ENCODE results near the gene YIPF2. TPM values are rescaled to one million over a fixed set of nuclear protein-coding genes. Genes with fewer than 3 reads are reported as not detected.

Gene YIPF2
- total RNA-seq (2012; rRNA removed), result 73.3 and 74.7 TPM in 2 replicates

DNA sequence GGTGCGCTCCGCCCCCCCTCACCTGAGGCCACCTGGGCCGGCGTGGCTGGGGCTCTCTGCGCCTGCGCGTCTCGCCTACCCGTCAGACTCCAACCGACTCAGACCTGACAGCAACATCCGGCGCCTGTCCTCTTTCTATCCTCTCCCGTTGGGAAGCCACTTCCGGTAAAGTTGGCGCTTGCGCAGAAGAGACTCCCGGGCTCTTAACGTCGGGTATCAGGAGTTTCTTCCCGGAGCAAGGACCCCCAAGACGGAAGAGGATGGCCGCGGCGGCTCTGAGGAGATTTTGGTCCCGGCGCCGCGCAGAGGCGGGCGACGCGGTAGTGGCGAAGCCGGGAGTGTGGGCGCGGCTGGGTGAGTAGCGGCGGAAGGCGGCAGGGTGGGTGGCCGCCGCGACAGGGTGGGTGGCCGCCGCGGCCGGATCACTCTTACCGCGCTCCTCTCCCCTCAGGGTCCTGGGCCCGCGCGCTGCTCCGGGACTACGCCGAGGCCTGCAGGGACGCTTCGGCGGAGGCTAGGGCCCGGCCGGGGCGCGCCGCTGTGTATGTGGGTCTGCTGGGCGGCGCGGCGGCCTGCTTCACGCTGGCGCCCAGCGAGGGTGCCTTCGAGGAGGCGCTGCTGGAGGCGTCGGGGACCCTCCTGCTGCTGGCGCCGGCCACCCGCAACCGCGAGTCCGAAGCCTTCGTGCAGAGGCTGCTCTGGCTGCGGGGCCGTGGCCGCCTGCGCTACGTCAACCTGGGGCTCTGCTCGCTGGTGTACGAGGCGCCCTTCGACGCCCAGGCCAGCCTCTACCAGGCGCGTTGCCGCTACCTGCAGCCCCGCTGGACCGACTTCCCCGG, at the start of gene YIPF2, which contains the start of gene TIMM29:
TSS of gene YIPF2 (minus strand) at position 77 of the 839 bp plus-strand sequence. CDS start 229 bp downstream, outside the sequence.
TSS of gene TIMM29 (plus strand) at position 249 of the 839 bp plus-strand sequence. CDS start at position 261, 12 bp downstream.
- Histone ChIP-seq H3K9me3 (replicated peaks; ENCODE audit: low read length) (no peaks in the 10 kb centered on the region), H3K27me3 (ENCODE audit: control insufficient read depth, insufficient read depth, low read length) (no peaks in the 10 kb centered on the region), H3K4me3 (ENCODE audit: low read length) (peak within 1 kb of the TSS; percentile 98), H3K36me3 (ENCODE audit: insufficient read depth, low read length) (peaks cover 20% of the 10 kb centered on the region), H3K4me2 (ENCODE audit: low read length) (peak within 1 kb of the TSS; percentile 100), H3K9ac (ENCODE audit: low read depth, low read length) (peak within 1 kb of the TSS; percentile 89), H3K4me1 (ENCODE audit: control insufficient read depth, insufficient read depth, low read length) (peaks cover 20% of the 10 kb centered on the region)

- Histone ChIP-seq H3K27me3 (ENCODE audit: control insufficient read depth, insufficient read depth, low read length) (no peaks in the 10 kb centered on the region), H3K9ac (ENCODE audit: low read depth, low read length) (no peak overlapping the region), H3K4me2 (ENCODE audit: low read length) (no peak overlapping the region), H3K4me1 (ENCODE audit: control insufficient read depth, insufficient read depth, low read length) (peaks cover 36% of the 10 kb centered on the region), H3K36me3 (ENCODE audit: insufficient read depth, low read length) (peaks cover 11% of the 10 kb centered on the region), H3K9me3 (replicated peaks; ENCODE audit: low read length) (no peaks in the 10 kb centered on the region), H3K4me3 (ENCODE audit: low read length) (no peak overlapping the region)
These were observed 49.3 kb upstream of the YIPF2 start for GRCh38 chr19:10977742-10978092.

GRCh38 chr19:10976131-10976892, 47.9 kb upstream of the YIPF2 start:
- Histone ChIP-seq H3K9me3 (replicated peaks; ENCODE audit: low read length) (no peaks in the 10 kb centered on the region), H3K27me3 (ENCODE audit: control insufficient read depth, insufficient read depth, low read length) (no peaks in the 10 kb centered on the region), H3K4me2 (ENCODE audit: low read length) (peak overlapping the region; percentile 64), H3K9ac (ENCODE audit: low read depth, low read length) (peak overlapping the region; percentile 34), H3K4me1 (ENCODE audit: control insufficient read depth, insufficient read depth, low read length) (peaks cover 36% of the 10 kb centered on the region), H3K4me3 (ENCODE audit: low read length) (no peak overlapping the region), H3K36me3 (ENCODE audit: insufficient read depth, low read length) (peaks cover 4% of the 10 kb centered on the region)

- H3K4me3 ChIP-seq (ENCODE audit: low read length), result peak overlapping the region; percentile 15
These were observed 47.1 kb upstream of the YIPF2 start for GRCh38 chr19:10975374-10976130.

DNA sequence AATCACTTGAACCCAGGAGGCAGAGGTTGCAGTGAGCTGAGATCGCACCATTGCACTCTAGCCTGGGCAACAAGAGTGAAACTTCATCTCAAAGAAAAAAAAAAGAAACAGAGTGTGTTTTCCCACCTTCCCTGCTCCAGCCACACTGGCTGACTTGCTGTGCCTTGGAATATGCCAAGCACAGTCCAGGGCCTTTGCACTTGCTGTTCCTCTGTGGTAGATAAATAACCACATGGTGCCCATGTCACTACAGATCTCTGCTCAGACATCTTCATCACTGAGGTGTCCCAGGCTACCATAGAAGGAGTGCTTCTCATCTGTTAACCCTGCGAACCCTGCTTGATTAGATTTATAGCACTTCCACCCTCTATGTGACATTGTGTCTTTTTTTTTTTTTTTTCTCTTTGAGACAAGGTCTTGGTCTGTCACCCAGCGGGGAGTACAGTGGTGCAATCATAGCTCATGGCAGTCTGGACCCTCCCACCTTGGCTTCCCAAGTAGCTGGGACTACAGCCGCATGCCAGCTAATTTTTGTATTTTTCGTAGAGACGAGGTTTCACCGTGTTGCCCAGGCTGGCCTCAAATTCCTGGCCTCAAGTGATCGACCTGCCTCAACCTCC, 42.8 kb upstream of the YIPF2 start:
- peaks cover 13% of the 10 kb centered on the region for H3K4me1 ChIP-seq (ENCODE audit: control insufficient read depth, insufficient read depth, low read length)
- no peaks in the 10 kb centered on the region for H3K27me3 ChIP-seq (ENCODE audit: control insufficient read depth, insufficient read depth, low read length)
- no peak overlapping the region for H3K9ac ChIP-seq (ENCODE audit: low read depth, low read length)
- no peak overlapping the region for H3K4me2 ChIP-seq (ENCODE audit: low read length)
- H3K36me3 ChIP-seq (ENCODE audit: insufficient read depth, low read length), result no peaks in the 10 kb centered on the region
- no peaks in the 10 kb centered on the region for H3K9me3 ChIP-seq (replicated peaks; ENCODE audit: low read length)
- H3K4me3 ChIP-seq (ENCODE audit: low read length), result no peak overlapping the region

More at GRCh38 chr19:10975374-10976130, 47.1 kb upstream of the YIPF2 start:
- H3K4me2 ChIP-seq (ENCODE audit: low read length), result peak overlapping the region; percentile 64
- no peaks in the 10 kb centered on the region for H3K9me3 ChIP-seq (replicated peaks; ENCODE audit: low read length)
- H3K4me1 ChIP-seq (ENCODE audit: control insufficient read depth, insufficient read depth, low read length), result peaks cover 36% of the 10 kb centered on the region
- H3K9ac ChIP-seq (ENCODE audit: low read depth, low read length), result peak overlapping the region; percentile 34
- H3K27me3 ChIP-seq (ENCODE audit: control insufficient read depth, insufficient read depth, low read length), result no peaks in the 10 kb centered on the region
- no peaks in the 10 kb centered on the region for H3K36me3 ChIP-seq (ENCODE audit: insufficient read depth, low read length)

- H3K36me3 ChIP-seq (ENCODE audit: insufficient read depth, low read length), result no peaks in the 10 kb centered on the region
- H3K4me3 ChIP-seq (ENCODE audit: low read length), result no peak overlapping the region
- H3K4me1 ChIP-seq (ENCODE audit: control insufficient read depth, insufficient read depth, low read length), result peaks cover 8% of the 10 kb centered on the region
- H3K4me2 ChIP-seq (ENCODE audit: low read length), result no peak overlapping the region
- H3K9ac ChIP-seq (ENCODE audit: low read depth, low read length), result no peak overlapping the region
- no peaks in the 10 kb centered on the region for H3K27me3 ChIP-seq (ENCODE audit: control insufficient read depth, insufficient read depth, low read length)
- H3K9me3 ChIP-seq (replicated peaks; ENCODE audit: low read length), result no peaks in the 10 kb centered on the region
These were observed 40.2 kb upstream of the YIPF2 start for GRCh38 chr19:10968527-10969135.

DNA sequence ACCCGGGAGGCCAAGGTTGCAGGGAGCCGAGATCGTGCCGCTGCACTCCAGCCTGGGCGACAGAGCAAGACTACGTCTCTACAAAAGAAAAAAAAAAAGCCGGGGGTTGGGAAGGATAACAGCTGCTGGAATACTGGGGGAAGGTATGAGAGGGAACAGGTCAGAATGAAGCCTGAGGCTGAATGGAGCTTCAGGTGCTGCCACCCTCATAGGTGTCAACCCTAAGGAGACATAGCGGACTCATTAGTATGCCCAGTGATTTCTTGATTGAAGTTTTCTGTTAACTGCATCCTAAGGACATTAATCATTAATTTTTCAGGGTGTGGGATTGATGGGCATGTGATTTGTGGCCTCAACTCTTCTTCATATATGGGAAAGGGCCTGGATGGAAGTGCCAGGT, 38.4 kb upstream of the YIPF2 start:
- no peaks in the 10 kb centered on the region for H3K9me3 ChIP-seq (replicated peaks; ENCODE audit: low read length)
- no peaks in the 10 kb centered on the region for H3K27me3 ChIP-seq (ENCODE audit: control insufficient read depth, insufficient read depth, low read length)
- no peak overlapping the region for H3K9ac ChIP-seq (ENCODE audit: low read depth, low read length)
- H3K4me3 ChIP-seq (ENCODE audit: low read length), result no peak overlapping the region
- H3K4me2 ChIP-seq (ENCODE audit: low read length), result no peak overlapping the region
- no peaks in the 10 kb centered on the region for H3K36me3 ChIP-seq (ENCODE audit: insufficient read depth, low read length)
- peaks cover 22% of the 10 kb centered on the region for H3K4me1 ChIP-seq (ENCODE audit: control insufficient read depth, insufficient read depth, low read length)

- Histone ChIP-seq H3K27me3 (ENCODE audit: control insufficient read depth, insufficient read depth, low read length) (no peaks in the 10 kb centered on the region), H3K36me3 (ENCODE audit: insufficient read depth, low read length) (no peaks in the 10 kb centered on the region), H3K4me1 (ENCODE audit: control insufficient read depth, insufficient read depth, low read length) (peaks cover 22% of the 10 kb centered on the region), H3K9ac (ENCODE audit: low read depth, low read length) (no peak overlapping the region), H3K9me3 (replicated peaks; ENCODE audit: low read length) (no peaks in the 10 kb centered on the region), H3K4me3 (ENCODE audit: low read length) (no peak overlapping the region), H3K4me2 (ENCODE audit: low read length) (peak overlapping the region; percentile 12)
These were observed 37.0 kb upstream of the YIPF2 start for GRCh38 chr19:10965398-10965797.

DNA sequence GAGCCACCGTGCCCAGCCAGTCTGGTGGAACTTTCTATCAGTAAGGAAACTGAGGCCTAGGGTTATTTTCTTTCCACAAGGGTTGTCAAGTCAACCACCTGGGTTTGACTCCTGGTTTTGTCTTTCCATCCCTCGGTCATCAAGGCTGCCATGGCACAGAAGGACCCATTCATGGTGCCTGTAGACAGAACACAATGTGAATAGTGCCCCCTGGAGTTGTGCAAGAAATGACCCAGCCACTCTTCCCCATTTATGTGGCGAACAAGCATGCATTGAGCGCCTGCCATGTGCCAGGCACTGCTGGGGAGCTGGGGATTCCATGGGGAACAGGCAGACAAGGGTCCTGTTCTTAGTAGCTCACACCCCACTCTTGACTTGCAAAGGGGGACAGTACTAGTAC, 36.5 kb upstream of the YIPF2 start:
- Histone ChIP-seq H3K9me3 (replicated peaks; ENCODE audit: low read length) (no peaks in the 10 kb centered on the region), H3K36me3 (ENCODE audit: insufficient read depth, low read length) (no peaks in the 10 kb centered on the region), H3K4me2 (ENCODE audit: low read length) (no peak overlapping the region), H3K27me3 (ENCODE audit: control insufficient read depth, insufficient read depth, low read length) (no peaks in the 10 kb centered on the region), H3K4me3 (ENCODE audit: low read length) (no peak overlapping the region), H3K9ac (ENCODE audit: low read depth, low read length) (no peak overlapping the region), H3K4me1 (ENCODE audit: control insufficient read depth, insufficient read depth, low read length) (peaks cover 25% of the 10 kb centered on the region)

GRCh38 chr19:10963865-10964264, 35.4 kb upstream of the YIPF2 start:
- H3K36me3 ChIP-seq (ENCODE audit: insufficient read depth, low read length), result no peaks in the 10 kb centered on the region
- H3K4me1 ChIP-seq (ENCODE audit: control insufficient read depth, insufficient read depth, low read length), result peaks cover 29% of the 10 kb centered on the region
- H3K27me3 ChIP-seq (ENCODE audit: control insufficient read depth, insufficient read depth, low read length), result no peaks in the 10 kb centered on the region
- H3K9me3 ChIP-seq (replicated peaks; ENCODE audit: low read length), result no peaks in the 10 kb centered on the region
- H3K4me3 ChIP-seq (ENCODE audit: low read length), result no peak overlapping the region
- no peak overlapping the region for H3K9ac ChIP-seq (ENCODE audit: low read depth, low read length)
- H3K4me2 ChIP-seq (ENCODE audit: low read length), result peak overlapping the region; percentile 88

Measured in skeletal muscle satellite cell (primary cell).